Nephron progenitor cell (in vitro differentiated cells): ENCODE measurements around the gene TMEM41A.
A peak's percentile ranks its signal among the peaks of the same experiment; 100 is the strongest.
"Not testable (repeated sequence)": the region's sequence is repeated elsewhere in the genome, so short reads cannot be mapped to it uniquely, and the experiment has no call there.

Experiments
- DNase-seq: peaks from one replicate; pipeline ENCODE4 v3.0.0; 2021
- H3K27ac Mint-ChIP-seq: 2 replicates; pipeline ENCODE4 v1.8.0; 2021; ENCODE audit warnings: mild to moderate bottlenecking, moderate library complexity, mixed read lengths
- H3K27me3 Mint-ChIP-seq: 2 replicates; pipeline ENCODE4 v1.8.0; 2021; ENCODE audit warnings: mild to moderate bottlenecking, low read depth, mixed read lengths; ENCODE audit not compliant: poor library complexity
- H3K36me3 Mint-ChIP-seq: 2 replicates; pipeline ENCODE4 v1.8.0; 2021; ENCODE audit warnings: low read depth, mixed read lengths
- H3K4me1 Mint-ChIP-seq: 2 replicates; pipeline ENCODE4 v1.8.0; 2021; ENCODE audit warnings: mixed read lengths
- H3K4me3 Mint-ChIP-seq: 2 replicates; pipeline ENCODE4 v1.8.0; 2021; ENCODE audit warnings: mild to moderate bottlenecking, moderate library complexity, mixed read lengths
- H3K9me3 Mint-ChIP-seq: 2 replicates; pipeline ENCODE4 v1.8.0; 2021; ENCODE audit warnings: mild to moderate bottlenecking, moderate library complexity, mixed read lengths
- CTCF ChIP-seq: fragments of 200-600 bp; sonication (generic); IDR thresholded peaks from 2 replicates; pipeline ENCODE4 v1.5.0; 2021; ENCODE audit warnings: antibody characterized with exemption

Gene TMEM41A

DNA sequence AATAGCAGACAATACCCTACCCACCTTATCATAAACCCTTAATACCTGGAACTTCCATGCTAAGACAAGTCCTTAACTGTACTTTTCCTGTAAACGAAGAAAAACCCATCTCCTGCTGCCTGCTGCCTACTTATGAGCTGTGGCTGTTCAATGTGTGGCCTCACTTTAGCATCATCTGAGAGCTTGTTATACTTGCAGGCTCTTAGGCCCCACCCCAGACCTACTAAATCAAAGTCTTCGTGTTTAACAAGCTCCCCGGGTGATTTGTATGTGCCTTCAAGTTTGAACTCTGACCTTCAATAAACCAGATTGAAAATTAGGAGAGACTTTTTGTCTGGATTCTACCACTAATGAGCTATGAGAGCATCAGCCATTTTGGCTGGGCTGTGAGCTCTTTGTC is 29.3 kb downstream of the TMEM41A start:
- no peak for DNase-seq
- Mint-ChIP-seq H3K4me3 (no peak overlapping the region), H3K27me3 (no peaks in the 10 kb centered on the region), H3K4me1 (peaks cover 11% of the 10 kb centered on the region), H3K27ac (no peak overlapping the region), H3K9me3 (no peaks in the 10 kb centered on the region), H3K36me3 (peaks cover 43% of the 10 kb centered on the region)
- no peak for TF ChIP-seq CTCF

GRCh38 chr3:185466123-185466522 is 32.7 kb downstream of the TMEM41A start:
- Mint-ChIP-seq H3K4me1 (peaks cover 11% of the 10 kb centered on the region), H3K36me3 (peaks cover 34% of the 10 kb centered on the region)
- H3K27ac Mint-ChIP-seq, result not testable (repeated sequence)

GRCh38 chr3:185465471-185465870 is 33.4 kb downstream of the TMEM41A start:
- DNase-seq, result no peak
- peaks cover 34% of the 10 kb centered on the region for H3K36me3 Mint-ChIP-seq
- peaks cover 4% of the 10 kb centered on the region for H3K27me3 Mint-ChIP-seq

More at GRCh38 chr3:185466123-185466522, 32.7 kb downstream of the TMEM41A start:
- DNase-seq, H3K4me3 Mint-ChIP-seq, H3K27me3 Mint-ChIP-seq, H3K9me3 Mint-ChIP-seq: not testable (repeated sequence)

DNA sequence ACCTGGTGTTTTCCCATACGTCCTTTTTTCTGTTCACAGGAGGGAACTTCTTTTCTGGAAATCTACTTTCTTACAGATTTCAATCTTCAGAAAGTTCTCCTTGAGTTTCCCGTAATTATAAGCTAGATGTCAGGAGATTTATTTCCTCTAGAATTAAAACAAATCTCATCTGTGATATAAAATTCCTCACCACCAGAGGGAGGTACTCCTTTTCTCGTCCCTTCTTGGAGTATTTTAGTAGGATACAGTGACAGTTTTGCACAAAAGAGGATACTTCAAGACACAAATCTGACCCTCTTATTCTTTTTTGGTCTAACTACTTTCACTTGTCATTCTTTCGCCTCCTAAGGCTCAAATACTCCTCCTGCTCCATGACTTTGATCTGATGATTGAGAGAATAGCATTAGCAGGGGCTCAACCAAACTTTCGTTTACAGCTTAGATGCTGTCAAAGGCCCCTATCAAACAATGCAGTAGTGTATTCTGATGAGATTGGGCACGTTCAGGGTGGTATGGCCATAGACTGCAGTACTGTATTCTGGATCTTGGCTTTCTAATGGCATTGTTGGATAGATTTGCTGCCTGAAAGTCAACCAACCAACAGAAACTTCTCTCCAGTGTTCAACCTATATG is 38.0 kb downstream of the TMEM41A start:
- peak; percentile 39 for TF ChIP-seq CTCF
- peaks cover 16% of the 10 kb centered on the region for H3K36me3 Mint-ChIP-seq
- no peaks in the 10 kb centered on the region for H3K4me1 Mint-ChIP-seq
- no peak overlapping the region for H3K4me3 Mint-ChIP-seq
- H3K9me3 Mint-ChIP-seq, result peaks cover 4% of the 10 kb centered on the region
- H3K27ac Mint-ChIP-seq, result no peak overlapping the region
- no peak for DNase-seq
- H3K27me3 Mint-ChIP-seq, result peaks cover 11% of the 10 kb centered on the region

More at GRCh38 chr3:185465471-185465870, 33.4 kb downstream of the TMEM41A start:
- Mint-ChIP-seq H3K27ac (no peak overlapping the region), H3K4me1 (peaks cover 10% of the 10 kb centered on the region), H3K9me3 (no peaks in the 10 kb centered on the region), H3K4me3 (no peak overlapping the region)
- no peak for TF ChIP-seq CTCF

- Mint-ChIP-seq H3K27ac (no peak overlapping the region), H3K36me3 (peaks cover 10% of the 10 kb centered on the region), H3K27me3 (peaks cover 11% of the 10 kb centered on the region), H3K4me3 (no peak overlapping the region), H3K4me1 (no peaks in the 10 kb centered on the region), H3K9me3 (peaks cover 4% of the 10 kb centered on the region)
- TF ChIP-seq CTCF, result no peak
- no peak for DNase-seq
Observed at GRCh38 chr3:185460309-185460708, 38.5 kb downstream of the TMEM41A start.

DNA sequence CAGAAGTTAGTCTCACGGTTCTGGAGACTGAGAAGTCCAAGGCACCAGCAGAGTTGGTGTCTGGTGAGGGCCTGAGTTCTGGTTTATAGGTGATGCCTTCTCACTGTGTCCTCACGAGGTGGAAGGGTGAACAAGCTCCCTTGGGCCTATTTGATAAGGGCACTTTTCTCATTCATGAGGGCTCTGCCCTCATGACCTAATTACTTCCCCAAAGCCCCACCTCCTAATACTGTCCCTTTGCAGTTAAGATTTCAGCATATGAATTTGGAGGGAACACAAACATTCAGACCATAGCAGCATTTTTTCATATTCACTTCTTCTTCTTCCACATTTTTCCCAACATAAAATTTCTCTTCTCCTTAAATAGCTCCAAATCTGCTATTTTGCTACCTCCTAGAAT is 41.5 kb downstream of the TMEM41A start:
- Mint-ChIP-seq H3K36me3 (peaks cover 3% of the 10 kb centered on the region), H3K27ac (no peak overlapping the region), H3K9me3 (peaks cover 4% of the 10 kb centered on the region), H3K4me1 (no peaks in the 10 kb centered on the region), H3K4me3 (no peak overlapping the region), H3K27me3 (peaks cover 7% of the 10 kb centered on the region)
- DNase-seq, result no peak
- TF ChIP-seq CTCF, result no peak

GRCh38 chr3:185451432-185451831 is 47.4 kb downstream of the TMEM41A start:
- not testable (repeated sequence) for H3K36me3 Mint-ChIP-seq, DNase-seq

More at GRCh38 chr3:185451432-185451831, 47.4 kb downstream of the TMEM41A start:
- not testable (repeated sequence) for H3K27me3 Mint-ChIP-seq, H3K4me1 Mint-ChIP-seq, H3K9me3 Mint-ChIP-seq, H3K4me3 Mint-ChIP-seq, H3K27ac Mint-ChIP-seq
